Hepatocyte (in vitro differentiated cells): ENCODE measurements around the gene PARD3B. TPM values are rescaled to one million over a fixed set of nuclear protein-coding genes. Genes with fewer than 3 reads are reported as not detected.

Experiments
- DNase-seq: peaks from one replicate; pipeline ENCODE4 v3.0.0-alpha.2; 2016; ENCODE audit warnings: low spot score
- H2AFZ ChIP-seq: fragments of 200-600 bp; sonication (generic); 2 replicates; pipeline ENCODE4 v1.6.0; 2016; ENCODE audit warnings: antibody characterized with exemption, mild to moderate bottlenecking
- H3K27ac ChIP-seq: fragments of 200-600 bp; sonication (generic); 2 replicates; pipeline ENCODE4 v1.5.1; 2016; ENCODE audit warnings: mild to moderate bottlenecking
- H3K27me3 ChIP-seq: fragments of 200-600 bp; sonication (generic); 2 replicates; pipeline ENCODE4 v1.6.1; 2016
- H3K36me3 ChIP-seq: fragments of 200-600 bp; sonication (generic); replicated peaks from 2 replicates; pipeline ENCODE4 v1.5.1; 2016; ENCODE audit warnings: low read depth; ENCODE audit not compliant: insufficient read depth
- H3K4me1 ChIP-seq: fragments of 200-600 bp; sonication (generic); 2 replicates; pipeline ENCODE4 v1.5.1; 2016; ENCODE audit warnings: mild to moderate bottlenecking, moderate library complexity; ENCODE audit not compliant: insufficient read depth
- H3K4me2 ChIP-seq: fragments of 200-600 bp; sonication (generic); 2 replicates; pipeline ENCODE4 v1.6.0; 2016
- H3K4me3 ChIP-seq: fragments of 200-600 bp; sonication (generic); 2 replicates; pipeline ENCODE4 v1.5.1; 2016; ENCODE audit warnings: mild to moderate bottlenecking
- H3K79me2 ChIP-seq: fragments of 200-600 bp; sonication (generic); 2 replicates; pipeline ENCODE4 v1.6.0; 2017; ENCODE audit warnings: mild to moderate bottlenecking
- H3K9me2 ChIP-seq: fragments of 200-600 bp; sonication (generic); replicated peaks from 2 replicates; pipeline ENCODE4 v1.6.0; 2017; ENCODE audit warnings: mild to moderate bottlenecking; ENCODE audit not compliant: insufficient read depth
- H3K9me3 ChIP-seq: fragments of 200-600 bp; sonication (generic); 2 replicates; pipeline ENCODE4 v1.5.1; 2016; ENCODE audit warnings: low read depth, mild to moderate bottlenecking
- H4K20me1 ChIP-seq: fragments of 200-600 bp; sonication (generic); 2 replicates; pipeline ENCODE4 v1.6.0; 2016; ENCODE audit warnings: mild to moderate bottlenecking; ENCODE audit not compliant: insufficient read depth, poor library complexity, severe bottlenecking
- CTCF ChIP-seq: fragments of 200-600 bp; sonication (generic); IDR thresholded peaks from 2 replicates; pipeline ENCODE4 v1.5.1; 2016; ENCODE audit warnings: antibody characterized with exemption, mild to moderate bottlenecking; ENCODE audit not compliant: poor library complexity
- EZH2 ChIP-seq: fragments of 200-600 bp; sonication (generic); IDR thresholded peaks from 2 replicates; pipeline ENCODE4 v1.6.1; 2016; ENCODE audit warnings: antibody characterized with exemption, mild to moderate bottlenecking, borderline replicate concordance
- EZH2phosphoT487 ChIP-seq: fragments of 200-600 bp; sonication (generic); IDR thresholded peaks from one replicate; pipeline ENCODE4 v1.6.1; 2018; ENCODE audit warnings: antibody characterized with exemption, mild to moderate bottlenecking, low read depth, moderate library complexity; ENCODE audit not compliant: unreplicated experiment, severe bottlenecking
- WGBS: methylation state at CpG from one replicate; pipeline ENCODE4 v1.1.6; 2016; ENCODE audit warnings: low lambda C conversion rate; ENCODE audit errors: missing lambda C conversion rate; 5-methylcytosine and 5-hydroxymethylcytosine counted together
- polyA plus RNA-seq: library from polyadenylated mRNA; unstranded; fragments of >200 nt; fragmentation: Nextera tagmentation; extraction: Ambion mirVana; gene quantifications from 2 replicates; pipeline ENCODE4 v1.2.1, GENCODE V29; 2016
- total RNA-seq: library from RNA; depleted of rRNA; stranded (reverse); fragments of >200 nt; gene quantifications from 2 replicates; pipeline ENCODE4 v1.2.3, GENCODE V29; 2014

Gene PARD3B
- total and polyA plus RNA-seq, 2 experiments from 2014 or later: 11.5 to 21.7 TPM

GRCh38 chr2:205527801-205528200, 982.5 kb downstream of the PARD3B start:
- Histone ChIP-seq H3K9me3 (no peaks in the 10 kb centered on the region), H2AFZ (no peak overlapping the region), H3K4me1 (no peaks in the 10 kb centered on the region), H3K27me3 (no peaks in the 10 kb centered on the region), H3K4me3 (no peak overlapping the region), H3K79me2 (no peaks in the 10 kb centered on the region), H3K4me2 (no peak overlapping the region), H4K20me1 (no peaks in the 10 kb centered on the region), H3K27ac (no peak overlapping the region), H3K9me2 (no peaks in the 10 kb centered on the region), H3K36me3 (no peaks in the 10 kb centered on the region)
- DNase-seq: no peak
- no peak for TF ChIP-seq EZH2

- no peak for DNase-seq
- H3K27me3 ChIP-seq: no peaks in the 10 kb centered on the region
- TF ChIP-seq CTCF: no peak
- TF ChIP-seq EZH2phosphoT487: no peak
- no peak for TF ChIP-seq EZH2
Observed at GRCh38 chr2:205531072-205531471, 985.8 kb downstream of the PARD3B start.

GRCh38 chr2:205531489-205532148, 986.3 kb downstream of the PARD3B start:
- no peak for DNase-seq
- Histone ChIP-seq H3K9me2 (no peaks in the 10 kb centered on the region), H4K20me1 (no peaks in the 10 kb centered on the region), H3K79me2 (no peaks in the 10 kb centered on the region), H3K4me2 (no peak overlapping the region), H3K36me3 (no peaks in the 10 kb centered on the region), H3K9me3 (no peaks in the 10 kb centered on the region), H3K27me3 (no peaks in the 10 kb centered on the region), H2AFZ (no peak overlapping the region), H3K4me1 (no peaks in the 10 kb centered on the region), H3K4me3 (no peak overlapping the region), H3K27ac (no peak overlapping the region)
- 92% methylated on average over 9 of the region's 9 CpGs for WGBS
- no peak for TF ChIP-seq EZH2
- no peak for TF ChIP-seq EZH2phosphoT487
- no peak for TF ChIP-seq CTCF

More at GRCh38 chr2:205531072-205531471, 985.8 kb downstream of the PARD3B start:
- Histone ChIP-seq H3K79me2 (no peaks in the 10 kb centered on the region), H3K36me3 (no peaks in the 10 kb centered on the region), H3K27ac (no peak overlapping the region), H3K9me3 (no peaks in the 10 kb centered on the region), H3K4me1 (no peaks in the 10 kb centered on the region), H3K4me2 (no peak overlapping the region), H2AFZ (no peak overlapping the region), H4K20me1 (no peaks in the 10 kb centered on the region), H3K4me3 (no peak overlapping the region), H3K9me2 (no peaks in the 10 kb centered on the region)
- WGBS: 71% methylated on average over 2 of the region's 2 CpGs

GRCh38 chr2:205535001-205535400, 989.7 kb downstream of the PARD3B start:
- no peaks in the 10 kb centered on the region for H4K20me1 ChIP-seq
- H3K4me2 ChIP-seq: no peak overlapping the region
- H3K27ac ChIP-seq: no peak overlapping the region
- no peak overlapping the region for H2AFZ ChIP-seq
- no peak for DNase-seq
- no peaks in the 10 kb centered on the region for H3K27me3 ChIP-seq
- H3K9me2 ChIP-seq: no peaks in the 10 kb centered on the region
- no peak overlapping the region for H3K4me3 ChIP-seq
- 93% methylated on average over 3 of the region's 3 CpGs for WGBS
- no peaks in the 10 kb centered on the region for H3K36me3 ChIP-seq
- H3K4me1 ChIP-seq: no peaks in the 10 kb centered on the region
- H3K79me2 ChIP-seq: no peaks in the 10 kb centered on the region
- no peak for TF ChIP-seq CTCF
- no peak for TF ChIP-seq EZH2phosphoT487
- TF ChIP-seq EZH2: no peak
- H3K9me3 ChIP-seq: no peaks in the 10 kb centered on the region
